Fibroblast of skin of scalp (primary cell): ENCODE measurements around the gene KCNH5.

Experiments
- DNase-seq: peaks from one replicate; pipeline ENCODE4 v3.0.0-alpha.2; 2013

KCNH5 gene

DNA sequence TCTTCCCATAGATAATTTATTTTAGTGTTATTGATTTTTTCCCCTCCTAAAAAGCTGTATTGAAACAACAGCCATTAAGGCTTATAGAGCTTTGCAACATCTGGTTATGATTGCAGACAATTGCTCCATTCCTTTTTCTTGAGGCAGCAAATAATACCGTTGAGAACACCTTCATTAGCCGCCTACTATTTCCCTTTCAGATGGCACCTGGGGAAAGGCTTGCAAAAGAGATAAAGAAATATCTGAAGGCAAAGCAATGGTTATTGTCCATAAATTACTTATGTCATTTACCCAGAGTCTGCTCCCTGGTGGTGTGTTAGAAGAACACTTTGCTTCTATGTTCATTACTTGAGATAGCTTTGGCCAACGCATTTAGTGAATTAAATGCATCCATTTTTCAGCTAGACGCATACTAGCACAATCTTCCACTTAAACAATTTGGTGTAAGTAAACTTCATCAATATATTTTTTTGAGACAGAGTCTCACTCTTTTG, 377.8 kb downstream of the KCNH5 start:
- no peak for DNase-seq

DNA sequence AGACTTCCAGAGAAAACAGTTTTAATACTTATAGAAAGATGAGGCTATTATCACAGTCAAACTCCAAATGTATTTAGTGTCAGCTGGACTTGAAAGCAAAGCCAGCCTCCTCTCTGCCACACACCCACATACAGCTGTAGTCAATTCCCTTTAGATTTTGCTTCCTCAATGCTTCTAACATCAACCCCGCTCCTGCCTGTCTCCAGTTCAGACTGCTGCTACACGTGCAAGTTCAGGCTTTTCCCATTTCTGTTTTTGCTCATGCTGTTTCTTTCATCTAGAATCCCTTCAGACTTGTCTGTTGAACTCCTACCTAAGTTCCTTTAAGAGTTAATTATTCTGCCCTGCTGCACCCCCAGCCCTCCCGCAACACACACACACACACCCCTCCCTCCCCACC, 380.0 kb downstream of the KCNH5 start:
- DNase-seq: no peak

GRCh38 chr14:62663456-62663821, 381.8 kb downstream of the KCNH5 start:
- no peak for DNase-seq

GRCh38 chr14:62662811-62663455, 382.3 kb downstream of the KCNH5 start:
- no peak for DNase-seq

GRCh38 chr14:62661818-62662217, 383.4 kb downstream of the KCNH5 start:
- no peak for DNase-seq

DNA sequence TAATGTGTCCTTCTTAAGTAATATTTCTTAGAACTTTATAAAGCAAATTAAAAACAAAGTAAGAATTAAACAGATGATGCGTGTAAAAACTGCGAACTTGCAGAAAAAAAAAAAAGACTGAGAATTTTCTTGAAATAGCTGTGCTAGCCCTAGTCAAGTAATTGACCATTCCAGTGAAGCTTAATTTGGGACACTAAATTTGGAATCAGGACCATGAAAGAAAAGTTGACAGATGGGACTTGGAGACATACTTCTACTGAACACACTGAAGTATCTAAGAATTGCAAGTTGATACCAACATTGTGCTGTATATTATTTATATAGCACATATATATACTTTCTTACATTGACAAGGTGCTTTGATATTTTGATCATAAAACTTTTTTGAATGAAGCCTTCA, 386.6 kb downstream of the KCNH5 start:
- no peak for DNase-seq

DNA sequence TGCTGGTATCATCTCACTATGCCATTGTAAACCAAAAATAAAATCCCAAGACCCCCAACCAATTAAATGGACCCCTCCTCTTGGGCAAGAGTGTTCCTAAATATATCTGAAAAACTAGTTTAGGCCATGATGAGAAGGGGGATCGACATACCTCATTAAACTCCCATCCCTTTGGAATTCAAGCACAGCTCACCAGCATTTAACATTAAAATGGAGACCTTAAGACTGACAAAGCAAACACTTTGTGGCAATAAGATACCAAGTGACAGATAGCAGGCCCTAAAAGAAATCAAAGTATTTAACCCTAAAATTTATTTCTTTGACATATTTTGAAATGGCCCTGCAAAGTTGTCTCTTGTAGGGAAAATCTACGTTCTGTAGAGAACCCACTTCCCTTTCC, 387.9 kb downstream of the KCNH5 start:
- DNase-seq: no peak

DNA sequence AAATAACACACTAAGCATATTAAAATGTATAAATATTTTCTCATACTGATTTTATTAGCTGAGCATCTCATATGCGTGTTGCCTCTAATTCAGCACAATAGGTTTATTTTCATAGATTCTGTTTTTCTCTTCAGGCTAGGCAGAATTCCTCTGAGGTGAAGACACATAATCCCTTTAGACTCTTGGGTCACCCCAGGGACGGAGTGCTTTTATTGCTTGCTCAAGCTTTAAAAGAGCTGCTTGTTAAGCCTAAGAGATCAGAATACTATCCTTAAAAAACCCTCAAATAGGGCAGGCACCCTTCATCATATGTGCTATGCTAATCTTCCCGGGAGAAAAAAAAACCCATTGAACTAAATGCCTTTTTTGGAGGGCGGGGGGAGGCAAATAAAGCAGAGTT, 390.1 kb downstream of the KCNH5 start:
- DNase-seq: peak; percentile 71

- DNase-seq: peak; percentile 64
Observed at GRCh38 chr14:62654641-62655040, 390.6 kb downstream of the KCNH5 start.
